GM19468 (cell line): ENCODE results near the gene PSMG2.
"Not testable (repeated sequence)": the region's sequence is repeated elsewhere in the genome, so short reads cannot be mapped to it uniquely, and the experiment has no call there.

Source experiments
- ATAC-seq: cut with Tn5 transposase; IDR thresholded peaks from one replicate; pipeline ENCODE4 v1.9.1; 2021; ENCODE audit warnings: mild to moderate bottlenecking, moderate library complexity, moderate number of reproducible peaks; ENCODE audit not compliant: unreplicated experiment; ENCODE audit errors: extremely low read depth

Gene PSMG2

DNA sequence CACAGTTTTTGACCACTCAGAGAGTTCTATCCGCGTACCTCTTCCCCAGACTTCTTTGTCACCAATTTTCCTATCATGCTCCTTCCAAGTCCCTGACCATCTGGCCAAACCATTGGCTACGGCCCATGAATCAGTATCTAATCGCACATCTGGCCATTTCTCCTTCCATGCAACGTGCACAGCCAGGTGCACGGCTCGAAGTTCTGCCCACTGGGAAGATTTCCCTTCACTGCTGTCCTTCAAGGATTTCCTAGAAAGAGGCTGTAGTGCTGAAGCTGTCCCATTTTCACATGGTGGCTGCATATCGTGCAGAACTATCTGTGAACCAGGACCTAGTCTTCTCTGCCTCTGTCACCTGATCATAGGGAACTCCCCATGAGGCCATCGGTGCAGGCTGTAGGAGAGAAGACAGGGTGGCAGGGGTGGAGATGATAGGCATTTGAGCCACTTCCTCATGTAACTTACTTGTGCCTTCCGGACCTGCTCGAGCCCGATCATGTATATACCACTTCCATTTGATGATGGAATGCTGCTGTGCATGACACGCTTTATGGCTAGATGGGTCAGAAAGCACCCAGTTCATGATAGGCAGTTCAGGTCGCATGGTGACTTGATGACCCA, 53.9 kb downstream of the PSMG2 start:
- ATAC-seq, result not testable (repeated sequence)

DNA sequence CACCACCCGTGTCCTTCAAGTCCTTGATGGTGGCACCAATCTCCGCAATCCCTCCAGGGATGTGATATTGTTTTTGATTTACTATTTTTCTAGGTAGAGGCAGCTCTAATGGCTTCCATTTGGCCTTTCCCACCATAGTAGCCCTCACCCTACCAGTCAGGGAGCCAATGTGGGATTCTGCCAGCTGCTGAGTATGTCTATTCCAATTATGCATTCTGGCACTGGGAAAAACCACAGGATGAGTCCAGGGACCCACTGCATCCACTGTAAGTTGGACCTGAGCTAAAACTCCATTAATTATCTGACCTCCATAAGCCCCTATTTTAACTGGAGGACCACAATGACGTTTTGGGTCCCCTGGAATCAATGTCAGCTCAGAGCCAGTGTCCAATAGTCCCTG, 55.7 kb downstream of the PSMG2 start:
- ATAC-seq, result not testable (repeated sequence)

DNA sequence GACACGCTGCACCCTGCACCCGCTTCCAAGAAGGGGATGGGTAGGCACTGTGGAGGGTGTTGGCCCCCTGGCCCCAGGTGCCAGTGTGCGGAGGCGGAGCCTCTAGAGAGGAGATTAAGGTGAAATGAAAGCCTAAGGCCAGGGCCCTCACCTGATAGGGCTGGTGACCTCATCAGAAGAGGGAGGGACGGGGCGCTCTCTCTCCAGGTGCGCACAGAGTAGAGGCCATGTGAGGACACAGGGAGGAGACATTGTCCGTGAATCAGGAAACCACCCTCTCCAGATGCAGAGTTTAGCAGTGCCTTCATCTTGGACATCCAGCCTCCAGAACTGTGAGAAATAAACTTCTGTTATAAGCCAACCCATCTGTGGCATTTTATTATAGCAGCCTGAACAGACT, 62.3 kb downstream of the PSMG2 start:
- no peak for ATAC-seq

DNA sequence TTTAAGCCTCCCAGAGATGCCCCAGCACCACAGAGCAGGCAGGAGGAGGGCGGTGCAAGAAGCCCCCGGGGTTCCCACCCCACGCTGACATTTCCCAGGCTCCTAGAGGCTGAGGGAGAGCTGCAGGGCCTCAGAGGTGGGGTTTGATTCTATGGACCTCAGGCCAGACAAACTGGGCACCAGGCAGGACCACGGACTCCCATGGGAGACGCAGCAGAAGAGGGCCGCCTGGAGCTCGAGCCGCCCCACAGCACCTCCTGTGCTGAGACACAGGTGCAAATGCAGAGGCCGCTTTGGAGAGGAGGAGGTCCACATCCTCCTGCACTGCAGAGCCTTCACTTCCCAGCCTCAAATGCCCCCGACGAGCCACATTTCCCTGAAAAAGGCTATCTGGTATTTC, 62.7 kb downstream of the PSMG2 start:
- ATAC-seq, result no peak

DNA sequence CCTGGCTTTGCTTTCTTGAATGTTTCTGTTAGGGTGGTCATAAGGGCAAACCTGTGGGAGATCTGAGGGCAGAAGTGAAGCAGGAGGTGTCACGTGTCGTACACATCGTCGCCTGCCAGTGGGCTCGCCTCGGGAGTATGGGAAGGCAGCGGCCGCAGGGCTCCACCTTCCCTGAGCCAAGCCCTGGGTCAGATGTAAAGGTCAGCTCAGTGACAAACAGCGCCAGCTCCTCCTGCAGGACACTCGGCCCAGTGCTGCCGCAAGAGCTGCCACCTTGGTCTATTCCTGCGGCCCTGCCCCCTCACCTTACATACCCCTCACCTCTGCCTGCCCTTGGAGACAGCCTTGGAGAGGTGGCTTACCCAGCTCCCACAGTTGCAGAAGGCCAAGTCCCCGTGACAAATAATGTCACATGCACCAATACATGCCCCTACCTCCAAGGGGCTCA, 64.2 kb downstream of the PSMG2 start:
- no peak for ATAC-seq

DNA sequence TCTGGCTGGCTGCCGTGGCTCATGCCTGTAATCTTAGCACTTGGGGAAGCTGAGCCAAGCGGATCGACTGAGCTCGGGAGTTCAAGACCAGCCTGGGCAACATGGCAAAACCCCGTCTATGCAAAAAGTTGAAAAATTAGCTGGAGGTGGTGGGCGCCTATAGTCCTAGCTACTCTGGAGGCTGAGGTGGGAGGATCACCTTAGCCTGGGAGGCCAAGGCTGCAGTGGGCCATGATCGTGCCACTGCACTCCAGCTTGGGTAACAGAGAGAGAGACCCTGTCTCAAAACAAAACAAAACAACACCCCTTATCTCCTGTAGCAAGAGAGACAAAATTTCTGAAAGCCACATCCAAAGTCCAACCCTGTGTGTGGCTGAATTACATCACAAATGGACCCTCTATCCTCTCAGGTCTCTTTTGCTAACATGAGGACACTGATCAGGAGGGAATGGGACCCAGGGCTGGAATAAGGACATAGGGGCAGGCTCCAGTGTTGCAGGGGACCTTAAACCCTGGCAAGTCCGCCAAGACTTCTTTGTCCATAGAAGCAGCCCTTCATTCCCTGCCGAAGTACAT, 64.8 kb downstream of the PSMG2 start:
- ATAC-seq, result no peak

DNA sequence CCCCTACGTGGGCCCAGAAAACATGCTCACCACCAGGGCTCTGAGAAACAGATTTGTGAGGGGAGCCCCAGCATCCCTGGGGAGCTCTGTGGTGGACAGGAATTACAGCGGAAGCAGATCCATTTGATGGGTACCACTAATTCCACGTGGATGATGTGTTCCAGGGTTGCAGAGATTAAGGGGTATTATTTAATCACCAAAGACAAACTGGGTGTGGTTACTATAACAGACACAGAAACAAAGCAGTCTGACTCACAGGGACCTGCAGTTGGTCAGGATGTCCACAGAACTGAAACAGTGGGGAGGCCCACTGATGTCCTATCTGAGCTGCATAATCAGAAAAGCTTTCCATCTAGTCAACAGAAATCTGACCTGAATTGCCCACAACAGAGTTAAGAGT, 65.8 kb downstream of the PSMG2 start:
- ATAC-seq, result no peak

DNA sequence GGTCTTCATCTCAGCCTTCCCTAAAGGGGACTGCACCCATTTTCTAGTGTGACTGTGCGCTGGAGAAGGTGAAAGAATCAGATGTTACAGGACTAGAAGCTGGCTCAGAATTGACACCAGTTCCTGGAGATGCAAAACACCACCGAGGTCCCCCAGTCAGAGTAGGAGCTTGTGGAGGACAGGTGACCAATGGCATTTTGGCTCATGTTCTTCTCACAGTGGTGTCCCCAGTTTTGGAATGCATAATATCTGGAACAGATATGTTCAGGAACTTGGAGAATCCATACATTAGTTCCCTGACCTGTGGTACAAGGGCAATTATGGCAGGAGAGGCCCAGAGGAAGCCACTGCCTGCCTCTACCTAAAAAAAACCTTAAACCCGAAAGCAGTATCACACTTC, 66.3 kb downstream of the PSMG2 start:
- ATAC-seq, result no peak

DNA sequence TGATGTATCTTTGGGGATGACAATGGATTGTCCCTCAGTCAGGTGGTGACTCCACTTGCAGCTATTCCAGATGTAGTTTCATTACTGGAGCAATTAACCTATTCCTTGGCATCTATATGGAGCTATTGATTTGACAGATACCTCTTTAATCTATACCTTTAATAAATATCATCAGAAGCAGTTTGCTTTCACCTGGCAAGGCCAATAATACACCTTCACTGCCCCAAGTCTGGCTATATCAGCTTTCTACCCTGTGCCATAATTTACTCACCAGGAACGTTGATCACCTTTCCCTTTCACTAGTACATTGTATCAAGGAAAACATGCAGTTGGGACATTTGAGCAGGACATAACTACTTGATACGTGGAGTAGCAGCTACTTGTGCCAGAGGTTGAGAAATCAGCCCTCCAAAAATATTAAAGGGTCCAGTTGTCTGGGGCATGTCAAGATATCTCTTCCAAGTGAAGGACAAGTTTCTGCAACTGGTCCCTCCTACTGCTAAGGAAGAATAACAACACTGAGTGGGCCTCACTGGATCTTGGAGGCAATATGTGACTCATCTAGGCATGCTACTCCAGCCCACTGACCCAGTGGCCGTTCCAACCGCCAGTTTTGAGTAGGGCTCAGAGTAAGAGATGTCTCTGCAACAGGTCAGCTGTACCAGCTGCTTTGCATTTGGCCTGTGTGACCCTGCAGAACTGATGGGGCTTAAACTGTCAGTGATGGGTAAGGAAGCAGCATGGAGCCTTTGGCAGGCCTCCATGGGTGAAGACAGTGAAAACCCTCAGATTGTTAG, 67.0 kb downstream of the PSMG2 start:
- no peak for ATAC-seq

DNA sequence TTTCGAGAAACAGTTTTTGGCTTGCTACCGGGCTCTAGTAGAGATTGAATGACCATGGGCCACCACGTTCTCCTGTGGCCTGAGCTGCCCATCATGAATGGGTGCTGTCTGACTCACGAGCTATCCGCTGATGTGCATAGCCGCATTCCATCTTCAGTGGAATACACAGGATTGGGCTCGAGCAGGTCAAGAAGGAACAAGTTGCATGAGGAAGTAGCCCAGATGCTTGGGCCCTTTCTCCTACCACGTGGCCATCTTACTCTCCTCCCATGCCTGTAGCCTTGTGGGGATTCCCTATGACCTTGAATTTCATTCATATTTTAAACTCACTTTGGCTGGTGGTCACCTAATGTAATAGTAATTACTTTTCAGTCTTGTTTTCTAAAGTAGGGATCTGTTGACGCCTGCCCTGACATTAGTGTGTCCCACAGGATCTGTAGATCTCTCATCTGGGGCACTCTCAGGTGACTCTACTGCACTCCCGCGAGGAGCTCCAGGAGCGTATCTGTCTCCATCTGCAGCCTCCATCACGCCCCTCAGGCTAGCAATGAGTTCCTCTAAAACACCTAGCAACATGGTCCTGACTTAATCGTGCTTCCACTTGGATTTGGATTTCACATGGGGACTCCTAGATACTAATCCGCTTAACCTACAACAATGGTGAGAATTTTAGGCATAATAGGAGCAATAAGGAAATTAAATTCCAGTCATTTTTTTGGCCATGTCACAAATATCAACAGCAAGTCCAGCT, 67.8 kb downstream of the PSMG2 start:
- no peak for ATAC-seq

DNA sequence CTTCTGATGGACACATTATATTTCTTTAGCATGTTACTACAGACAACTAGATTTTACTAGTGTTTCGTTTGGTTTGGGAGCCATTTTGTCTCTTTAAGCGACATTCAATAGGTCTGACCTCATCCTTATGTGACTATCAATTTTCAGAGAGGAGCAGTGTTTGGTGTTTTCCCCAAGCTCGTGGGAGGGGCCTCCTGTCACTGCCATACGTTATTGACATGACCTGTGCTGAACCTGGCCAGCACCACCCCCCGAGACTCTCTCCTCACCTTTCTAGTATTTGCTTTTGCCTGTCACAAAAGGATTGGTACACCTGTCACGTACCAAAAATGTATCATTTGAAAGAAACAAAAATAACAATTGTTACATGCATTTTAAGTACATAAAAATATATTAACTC, 69.3 kb downstream of the PSMG2 start:
- no peak for ATAC-seq

DNA sequence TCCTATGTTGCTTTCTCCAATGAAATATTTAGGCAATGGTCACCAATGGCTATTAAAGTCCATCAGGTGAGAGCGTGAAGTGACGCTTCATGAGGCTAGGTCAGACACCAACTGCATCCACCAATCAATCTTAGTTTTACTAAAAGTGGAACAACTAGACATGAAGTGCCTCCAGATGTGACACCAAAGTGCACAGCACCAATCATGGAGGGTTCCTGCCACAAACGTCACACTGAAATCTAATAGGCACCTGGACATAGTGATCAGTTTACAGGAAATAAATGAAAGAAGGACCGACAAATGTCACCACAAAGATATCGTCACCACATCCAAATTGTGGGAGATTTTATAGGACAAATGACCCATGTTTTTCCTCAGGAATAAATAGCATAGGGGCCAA, 70.5 kb downstream of the PSMG2 start:
- no peak for ATAC-seq

DNA sequence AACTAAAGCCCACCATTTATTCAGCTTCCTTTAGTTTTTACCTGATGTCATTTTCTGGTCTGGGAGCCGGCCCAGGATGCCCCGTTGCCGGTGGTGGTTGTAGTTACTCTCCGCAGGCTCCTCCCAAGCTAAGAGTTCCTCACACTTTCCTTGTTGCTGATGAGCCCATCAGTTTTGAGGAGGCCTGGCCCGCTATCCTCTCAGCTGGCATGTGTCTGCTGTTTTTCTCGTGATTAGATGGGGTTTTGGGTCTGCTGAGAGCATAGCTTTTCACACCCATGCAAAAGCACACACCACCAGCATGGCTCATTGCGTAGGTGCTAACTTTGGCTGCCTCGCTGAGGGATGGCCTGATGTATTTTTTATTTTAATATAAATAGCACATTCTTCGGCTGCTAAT, 72.1 kb downstream of the PSMG2 start:
- ATAC-seq, result no peak
